ENCODE data around the gene G3BP1. TPM values are rescaled to one million over a fixed set of nuclear protein-coding genes. Genes with fewer than 3 reads are reported as not detected.

The G3BP1 gene
- total and polyA plus RNA-seq, 9 of the 15 experiments (the other 6 are each of a cell fraction or from before 2014, with no cell fraction given), result 54.7 to 264 (median 105) TPM

GRCh38 chr5:151772029-151772845 is 483 bp downstream of the G3BP1 start (continued):
- TF ChIP-seq, protein P1, sequence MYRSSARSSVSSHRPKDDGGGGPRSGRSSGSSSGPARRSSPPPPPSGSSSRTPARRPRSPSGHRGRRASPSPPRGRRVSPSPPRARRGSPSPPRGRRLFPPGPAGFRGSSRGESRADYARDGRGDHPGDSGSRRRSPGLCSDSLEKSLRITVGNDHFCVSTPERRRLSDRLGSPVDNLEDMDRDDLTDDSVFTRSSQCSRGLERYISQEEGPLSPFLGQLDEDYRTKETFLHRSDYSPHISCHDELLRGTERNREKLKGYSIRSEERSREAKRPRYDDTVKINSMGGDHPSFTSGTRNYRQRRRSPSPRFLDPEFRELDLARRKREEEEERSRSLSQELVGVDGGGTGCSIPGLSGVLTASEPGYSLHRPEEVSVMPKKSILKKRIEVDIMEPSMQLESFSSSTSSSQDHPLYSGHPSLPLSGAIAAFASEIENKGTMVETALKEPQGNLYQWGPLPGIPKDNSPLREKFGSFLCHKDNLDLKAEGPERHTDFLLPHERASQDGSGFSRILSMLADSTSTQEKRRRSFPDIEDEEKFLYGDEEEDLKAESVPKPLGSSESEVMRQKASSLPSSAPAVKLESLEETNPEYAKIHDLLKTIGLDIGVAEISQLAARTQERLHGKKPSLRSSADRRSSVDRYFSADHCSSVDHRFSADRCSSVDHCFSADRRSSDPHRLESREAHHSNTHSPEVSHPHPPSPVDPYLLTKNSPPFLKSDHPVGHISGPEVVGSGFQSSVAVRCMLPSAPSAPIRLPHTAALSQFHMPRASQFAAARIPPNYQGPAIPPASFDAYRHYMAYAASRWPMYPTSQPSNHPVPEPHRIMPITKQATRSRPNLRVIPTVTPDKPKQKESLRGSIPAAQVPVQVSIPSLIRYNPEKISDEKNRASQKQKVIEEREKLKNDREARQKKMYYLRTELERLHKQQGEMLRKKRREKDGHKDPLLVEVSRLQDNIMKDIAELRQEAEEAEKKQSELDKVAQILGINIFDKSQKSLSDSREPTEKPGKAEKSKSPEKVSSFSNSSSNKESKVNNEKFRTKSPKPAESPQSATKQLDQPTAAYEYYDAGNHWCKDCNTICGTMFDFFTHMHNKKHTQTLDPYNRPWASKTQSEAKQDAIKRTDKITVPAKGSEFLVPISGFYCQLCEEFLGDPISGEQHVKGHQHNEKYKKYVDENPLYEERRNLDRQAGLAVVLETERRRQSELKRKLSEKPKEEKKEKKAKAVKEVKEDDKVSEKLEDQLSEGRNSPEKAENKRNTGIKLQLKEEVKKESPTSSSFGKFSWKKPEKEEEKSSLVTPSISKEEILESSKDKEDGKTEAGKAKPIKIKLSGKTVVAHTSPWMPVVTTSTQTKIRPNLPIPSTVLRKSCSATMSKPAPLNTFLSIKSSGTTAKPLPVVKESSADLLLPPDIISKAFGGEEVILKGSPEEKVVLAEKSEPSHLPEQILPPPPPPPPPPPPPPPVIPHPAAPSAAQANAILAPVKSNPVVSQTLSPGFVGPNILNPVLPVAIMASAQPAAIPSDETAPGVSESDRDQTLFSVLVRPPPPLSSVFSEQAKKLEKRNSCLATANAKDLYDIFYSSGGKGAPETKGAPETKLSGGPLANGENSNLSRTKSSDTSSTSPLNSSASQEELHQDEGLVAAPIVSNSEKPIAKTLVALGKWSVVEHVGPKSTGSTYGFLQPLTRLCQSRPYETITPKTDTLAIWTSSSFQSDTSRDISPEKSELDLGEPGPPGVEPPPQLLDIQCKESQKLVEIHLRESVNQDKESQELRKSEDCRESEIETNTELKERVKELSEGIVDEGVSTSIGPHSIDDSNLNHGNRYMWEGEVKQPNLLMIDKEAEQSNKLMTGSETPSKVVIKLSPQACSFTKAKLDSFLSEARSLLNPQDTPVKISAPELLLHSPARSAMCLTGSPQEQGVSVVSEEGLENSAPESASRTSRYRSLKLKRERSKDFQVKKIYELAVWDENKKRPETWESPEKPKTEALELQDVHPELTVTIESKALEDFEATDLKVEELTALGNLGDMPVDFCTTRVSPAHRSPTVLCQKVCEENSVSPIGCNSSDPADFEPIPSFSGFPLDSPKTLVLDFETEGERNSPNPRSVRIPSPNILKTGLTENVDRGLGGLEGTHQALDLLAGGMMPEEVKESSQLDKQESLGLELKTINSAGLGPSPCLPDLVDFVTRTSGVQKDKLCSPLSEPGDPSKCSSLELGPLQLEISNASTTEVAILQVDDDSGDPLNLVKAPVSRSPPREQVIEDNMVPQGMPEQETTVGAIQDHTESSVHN (IDR thresholded peaks at IDR 0.05; ENCODE audit: borderline replicate concordance in 1 of 2, low read depth in 1 of 2), result no peak
- TF ChIP-seq GABPB2 (CRISPR knock-in tag; conservative IDR thresholded peaks at IDR 0.05), result no peak
- TF ChIP-seq MYC (IDR thresholded peaks at IDR 0.05; ENCODE audit: low read depth, low read length), result no peak
- no peak for TF ChIP-seq MYC (CRISPR knock-in tag; IDR thresholded peaks at IDR 0.05; ENCODE audit: borderline replicate concordance, low read depth)
- TF ChIP-seq, protein P2, sequence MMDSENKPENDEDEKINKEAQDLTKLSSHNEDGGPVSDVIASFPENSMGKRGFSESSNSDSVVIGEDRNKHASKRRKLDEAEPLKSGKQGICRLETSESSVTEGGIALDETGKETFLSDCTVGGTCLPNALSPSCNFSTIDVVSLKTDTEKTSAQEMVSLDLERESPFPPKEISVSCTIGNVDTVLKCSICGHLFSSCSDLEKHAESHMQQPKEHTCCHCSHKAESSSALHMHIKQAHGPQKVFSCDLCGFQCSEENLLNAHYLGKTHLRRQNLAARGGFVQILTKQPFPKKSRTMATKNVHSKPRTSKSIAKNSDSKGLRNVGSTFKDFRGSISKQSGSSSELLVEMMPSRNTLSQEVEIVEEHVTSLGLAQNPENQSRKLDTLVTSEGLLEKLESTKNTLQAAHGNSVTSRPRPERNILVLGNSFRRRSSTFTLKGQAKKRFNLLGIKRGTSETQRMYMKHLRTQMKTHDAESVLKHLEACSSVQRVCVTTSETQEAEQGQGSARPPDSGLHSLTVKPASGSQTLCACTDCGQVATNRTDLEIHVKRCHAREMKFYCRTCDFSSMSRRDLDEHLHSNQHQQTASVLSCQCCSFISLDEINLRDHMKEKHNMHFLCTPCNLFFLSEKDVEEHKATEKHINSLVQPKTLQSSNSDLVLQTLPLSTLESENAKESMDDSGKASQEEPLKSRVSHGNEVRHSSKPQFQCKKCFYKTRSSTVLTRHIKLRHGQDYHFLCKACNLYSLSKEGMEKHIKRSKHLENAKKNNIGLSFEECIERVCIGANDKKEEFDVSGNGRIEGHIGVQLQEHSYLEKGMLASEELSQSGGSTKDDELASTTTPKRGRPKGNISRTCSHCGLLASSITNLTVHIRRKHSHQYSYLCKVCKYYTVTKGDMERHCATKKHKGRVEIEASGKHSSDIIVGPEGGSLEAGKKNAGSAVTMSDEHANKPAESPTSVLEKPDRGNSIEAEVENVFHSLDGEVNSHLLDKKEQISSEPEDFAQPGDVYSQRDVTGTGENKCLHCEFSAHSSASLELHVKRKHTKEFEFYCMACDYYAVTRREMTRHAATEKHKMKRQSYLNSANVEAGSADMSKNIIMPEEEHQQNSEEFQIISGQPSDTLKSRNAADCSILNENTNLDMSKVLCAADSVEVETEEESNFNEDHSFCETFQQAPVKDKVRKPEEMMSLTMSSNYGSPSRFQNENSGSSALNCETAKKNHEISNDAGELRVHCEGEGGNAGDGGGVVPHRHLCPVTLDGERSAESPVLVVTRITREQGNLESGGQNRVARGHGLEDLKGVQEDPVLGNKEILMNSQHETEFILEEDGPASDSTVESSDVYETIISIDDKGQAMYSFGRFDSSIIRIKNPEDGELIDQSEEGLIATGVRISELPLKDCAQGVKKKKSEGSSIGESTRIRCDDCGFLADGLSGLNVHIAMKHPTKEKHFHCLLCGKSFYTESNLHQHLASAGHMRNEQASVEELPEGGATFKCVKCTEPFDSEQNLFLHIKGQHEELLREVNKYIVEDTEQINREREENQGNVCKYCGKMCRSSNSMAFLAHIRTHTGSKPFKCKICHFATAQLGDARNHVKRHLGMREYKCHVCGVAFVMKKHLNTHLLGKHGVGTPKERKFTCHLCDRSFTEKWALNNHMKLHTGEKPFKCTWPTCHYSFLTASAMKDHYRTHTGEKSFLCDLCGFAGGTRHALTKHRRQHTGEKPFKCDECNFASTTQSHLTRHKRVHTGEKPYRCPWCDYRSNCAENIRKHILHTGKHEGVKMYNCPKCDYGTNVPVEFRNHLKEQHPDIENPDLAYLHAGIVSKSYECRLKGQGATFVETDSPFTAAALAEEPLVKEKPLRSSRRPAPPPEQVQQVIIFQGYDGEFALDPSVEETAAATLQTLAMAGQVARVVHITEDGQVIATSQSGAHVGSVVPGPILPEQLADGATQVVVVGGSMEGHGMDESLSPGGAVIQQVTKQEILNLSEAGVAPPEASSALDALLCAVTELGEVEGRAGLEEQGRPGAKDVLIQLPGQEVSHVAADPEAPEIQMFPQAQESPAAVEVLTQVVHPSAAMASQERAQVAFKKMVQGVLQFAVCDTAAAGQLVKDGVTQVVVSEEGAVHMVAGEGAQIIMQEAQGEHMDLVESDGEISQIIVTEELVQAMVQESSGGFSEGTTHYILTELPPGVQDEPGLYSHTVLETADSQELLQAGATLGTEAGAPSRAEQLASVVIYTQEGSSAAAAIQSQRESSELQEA (IDR thresholded peaks at IDR 0.05; ENCODE audit: low read depth), result no peak
- no peak for TF ChIP-seq KLF10 (CRISPR knock-in tag; IDR thresholded peaks at IDR 0.05)
- TF ChIP-seq ZNF77 (CRISPR knock-in tag; IDR thresholded peaks at IDR 0.05), result no peak
- no peak for TF ChIP-seq HNRNPK (IDR thresholded peaks at IDR 0.05; ENCODE audit: low read depth, low read length, poor library complexity, severe bottlenecking)
- TF ChIP-seq CCNT2 (IDR thresholded peaks at IDR 0.05; ENCODE audit: borderline replicate concordance, extremely low read depth, insufficient read length, low read depth, low read length), result peak; percentile 44

Measured in K562 (cell line).